ENCODE data around the gene PDE4D. TPM values are rescaled to one million over a fixed set of nuclear protein-coding genes. Genes with fewer than 3 reads are reported as not detected.

Gene PDE4D
- total and polyA plus RNA-seq, 2 of the 4 experiments (the other 2 are of a cell fraction), result 1.4 to 7.9 TPM

- Histone ChIP-seq H3K56ac (ENCODE audit: extremely low read depth, insufficient read depth, low read length) (no peak overlapping the region), H2AK5ac (ENCODE audit: low read depth, low read length) (no peak overlapping the region), H4K91ac (ENCODE audit: insufficient read depth, low read depth, low read length) (no peak overlapping the region), H3K36me3 (ENCODE audit: control insufficient read depth, insufficient read depth, low read length) (no peaks in the 10 kb centered on the region), H3K4me2 (ENCODE audit: low read depth, low read length) (no peak overlapping the region), H2AK9ac (replicated peaks; ENCODE audit: low read depth, low read length, poor library complexity) (no peak overlapping the region), H3K4me3 (ENCODE audit: insufficient read depth, low read depth, low read length) (no peak overlapping the region), H3K14ac (replicated peaks; ENCODE audit: low read depth, low read length) (no peak overlapping the region), H2BK120ac (ENCODE audit: low read depth, low read length) (no peak overlapping the region), H2BK5ac (ENCODE audit: low read depth, low read length, poor library complexity, severe bottlenecking) (no peak overlapping the region), H3K79me1 (ENCODE audit: low read depth in 1 of 2, low read length in 2 of 2) (no peaks in the 10 kb centered on the region), H3K23ac (ENCODE audit: low read depth, low read length) (no peak overlapping the region), H3K9me3 (ENCODE audit: control insufficient read depth, insufficient read depth, low read length) (no peaks in the 10 kb centered on the region), H4K8ac (ENCODE audit: low read depth in 2 of 2, low read length in 2 of 2) (no peak overlapping the region), H3K9ac (ENCODE audit: low read depth, low read length) (no peak overlapping the region), H4K20me1 (ENCODE audit: insufficient read depth, low read length) (no peaks in the 10 kb centered on the region), H2AFZ (replicated peaks; ENCODE audit: low read length, poor library complexity) (no peak overlapping the region), H3K27ac (ENCODE audit: insufficient read depth, low read length) (no peak overlapping the region), H3K27me3 (ENCODE audit: control insufficient read depth, insufficient read depth, low read length) (peaks cover 7% of the 10 kb centered on the region), H3K18ac (ENCODE audit: low read depth, low read length) (no peak overlapping the region), H4K5ac (ENCODE audit: low read depth, low read length) (no peak overlapping the region), H2BK15ac (ENCODE audit: low read depth, low read length) (no peak overlapping the region), H3K9me1 (ENCODE audit: insufficient read depth, low read length) (no peaks in the 10 kb centered on the region), H2BK20ac (ENCODE audit: low read depth, low read length) (no peak overlapping the region), H3K4me1 (ENCODE audit: control insufficient read depth, insufficient read depth, low read length) (no peaks in the 10 kb centered on the region), H3K4ac (ENCODE audit: low read depth, low read length) (no peak overlapping the region)
- no peak for ATAC-seq (ENCODE audit: low read depth)
- POLR2A ChIA-PET (ENCODE audit: unreplicated experiment), result no interaction called here
- TF ChIP-seq USF2 (IDR thresholded peaks at IDR 0.05; ENCODE audit: low read depth, low read length) (no peak), RAD21 (IDR thresholded peaks at IDR 0.05; ENCODE audit: low read length) (no peak), MAFK (IDR thresholded peaks at IDR 0.05; ENCODE audit: low read depth, low read length) (no peak), FOS (IDR thresholded peaks at IDR 0.05; ENCODE audit: low read depth, low read length) (no peak)
- no peak for DNase-seq
- in situ Hi-C loops (cut with MboI; ENCODE audit: low sequenced_read_pairs) (no loop called here), dilution Hi-C loops (cut with HindIII; ENCODE audit: low sequenced_read_pairs, unreplicated experiment) (no loop called here), intact Hi-C loops (cut with micrococcal nuclease) (no loop called here)
- CTCF ChIA-PET, result no interaction called here
- BruUV-seq (replicated peaks), result no TSS peak
- WGBS, 2 experiments (ENCODE audit: extremely low coverage in 2 of 2, insufficient read length in 1 of 2), result no CpG with 5 or more reads among the region's 2 CpGs
These were observed 966.3 kb downstream of the PDE4D start for GRCh38 chr5:58927181-58927580.

Measured in IMR-90 (cell line).